GM06990 (cell line): ENCODE data around the gene RRP15.

Experiments used
- DNase-seq: peaks from one replicate; pipeline ENCODE4 v3.0.0-alpha.2; 2011; ENCODE audit not compliant: insufficient read length; ENCODE audit errors: extremely low read depth
- H3K27me3 ChIP-seq: replicated peaks from 2 replicates; pipeline ENCODE4 v1.6.0; 2011; ENCODE audit warnings: low read length; ENCODE audit not compliant: control insufficient read depth, insufficient read depth
- H3K36me3 ChIP-seq: 2 replicates; pipeline ENCODE4 v1.5.1; 2011; ENCODE audit warnings: low read length; ENCODE audit not compliant: control insufficient read depth, insufficient read depth
- H3K4me3 ChIP-seq: replicated peaks from 2 replicates; pipeline ENCODE4 v1.5.1; 2011; ENCODE audit warnings: low read depth, mild to moderate bottlenecking, control low read depth, low read length
- TF ChIP-seq, protein P1 (sequence below): IDR thresholded peaks from 2 replicates; pipeline ENCODE4 v1.5.1; 2011; ENCODE audit warnings: low read length, control low read depth, mild to moderate bottlenecking, inconsistent platforms; ENCODE audit not compliant: insufficient read depth, poor library complexity, severe bottlenecking

The RRP15 gene

DNA sequence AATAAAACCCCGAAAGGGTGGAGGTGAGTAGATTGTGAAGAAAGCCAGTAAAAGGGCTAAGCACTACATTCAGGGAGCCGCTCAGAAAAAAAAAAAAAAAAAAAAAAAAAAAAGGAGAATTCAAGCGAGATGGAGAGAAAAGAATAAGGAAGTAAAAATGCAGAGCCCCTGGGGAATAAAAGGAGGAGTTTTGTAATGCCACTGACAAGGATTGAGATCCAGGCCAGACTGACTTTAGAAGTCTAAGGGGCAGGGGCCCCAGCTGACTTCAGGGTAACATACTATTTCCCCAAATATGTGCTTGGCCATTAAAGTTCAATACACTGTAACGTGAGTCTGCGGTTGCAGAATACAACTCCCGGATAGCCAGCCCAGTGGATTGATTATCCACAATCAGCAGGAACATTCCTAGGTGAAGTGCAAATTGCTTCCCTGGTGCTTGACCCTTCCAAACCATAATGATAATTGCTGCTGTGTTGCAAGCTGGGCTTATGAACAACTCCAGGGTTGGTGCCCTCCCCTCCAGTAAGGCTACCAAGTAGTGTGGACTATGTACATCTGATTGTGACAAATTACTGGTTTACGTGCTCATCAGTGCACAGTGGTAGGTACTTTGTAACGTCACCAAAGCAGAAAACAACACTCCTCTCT is 30.7 kb upstream of the RRP15 start:
- H3K27me3 ChIP-seq, result no peaks in the 10 kb centered on the region; the same call in 1 of the 2 replicates
- no peak overlapping the region for H3K4me3 ChIP-seq
- DNase-seq, result no peak
- H3K36me3 ChIP-seq, result no peaks in the 10 kb centered on the region
- TF ChIP-seq, protein P1, sequence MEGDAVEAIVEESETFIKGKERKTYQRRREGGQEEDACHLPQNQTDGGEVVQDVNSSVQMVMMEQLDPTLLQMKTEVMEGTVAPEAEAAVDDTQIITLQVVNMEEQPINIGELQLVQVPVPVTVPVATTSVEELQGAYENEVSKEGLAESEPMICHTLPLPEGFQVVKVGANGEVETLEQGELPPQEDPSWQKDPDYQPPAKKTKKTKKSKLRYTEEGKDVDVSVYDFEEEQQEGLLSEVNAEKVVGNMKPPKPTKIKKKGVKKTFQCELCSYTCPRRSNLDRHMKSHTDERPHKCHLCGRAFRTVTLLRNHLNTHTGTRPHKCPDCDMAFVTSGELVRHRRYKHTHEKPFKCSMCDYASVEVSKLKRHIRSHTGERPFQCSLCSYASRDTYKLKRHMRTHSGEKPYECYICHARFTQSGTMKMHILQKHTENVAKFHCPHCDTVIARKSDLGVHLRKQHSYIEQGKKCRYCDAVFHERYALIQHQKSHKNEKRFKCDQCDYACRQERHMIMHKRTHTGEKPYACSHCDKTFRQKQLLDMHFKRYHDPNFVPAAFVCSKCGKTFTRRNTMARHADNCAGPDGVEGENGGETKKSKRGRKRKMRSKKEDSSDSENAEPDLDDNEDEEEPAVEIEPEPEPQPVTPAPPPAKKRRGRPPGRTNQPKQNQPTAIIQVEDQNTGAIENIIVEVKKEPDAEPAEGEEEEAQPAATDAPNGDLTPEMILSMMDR, result no peak

DNA sequence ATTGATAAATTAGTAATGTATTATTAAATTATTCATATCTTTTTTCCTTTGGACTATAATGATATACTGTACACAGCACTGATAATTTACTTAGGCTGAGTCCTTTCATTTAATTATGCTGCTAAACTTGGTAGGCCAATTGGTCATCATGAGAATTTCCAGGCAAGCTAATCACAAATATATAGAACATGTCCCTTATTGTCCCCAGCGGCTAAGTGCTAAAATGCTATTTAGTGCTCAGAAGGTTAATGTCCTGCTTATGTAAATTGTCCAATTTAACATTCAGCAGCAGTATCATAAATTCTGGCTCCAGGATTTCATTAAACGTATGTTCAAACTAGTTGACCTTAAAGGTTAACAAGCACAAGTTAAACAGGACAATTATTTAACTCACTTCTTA is 30.0 kb upstream of the RRP15 start:
- Histone ChIP-seq H3K4me3 (no peak overlapping the region), H3K27me3 (no peaks in the 10 kb centered on the region; the same call in 1 of the 2 replicates), H3K36me3 (no peaks in the 10 kb centered on the region)
- no peak for DNase-seq
- TF ChIP-seq, protein P1, result no peak

DNA sequence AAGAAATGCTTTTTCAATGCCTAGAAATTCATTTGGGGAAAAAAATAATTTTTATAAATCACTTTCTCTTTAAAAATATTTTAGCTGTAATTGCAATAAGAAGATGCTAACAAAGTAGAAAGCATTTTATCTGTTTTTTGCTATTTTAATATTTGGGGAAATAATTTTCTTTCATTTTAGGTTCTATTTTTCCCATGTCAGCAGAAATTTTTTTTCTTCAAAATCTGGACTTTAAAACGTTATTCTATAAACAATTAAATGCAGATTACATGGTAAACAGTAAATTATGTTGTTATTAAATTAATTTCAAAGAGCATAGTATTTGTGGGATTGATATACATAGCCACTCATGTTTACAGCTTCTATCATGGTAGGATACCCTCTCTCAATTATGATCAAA is 27.7 kb upstream of the RRP15 start:
- Histone ChIP-seq H3K36me3 (no peaks in the 10 kb centered on the region), H3K4me3 (no peak overlapping the region), H3K27me3 (no peaks in the 10 kb centered on the region; the same call in 1 of the 2 replicates)
- DNase-seq, result no peak
- TF ChIP-seq, protein P1, result no peak

DNA sequence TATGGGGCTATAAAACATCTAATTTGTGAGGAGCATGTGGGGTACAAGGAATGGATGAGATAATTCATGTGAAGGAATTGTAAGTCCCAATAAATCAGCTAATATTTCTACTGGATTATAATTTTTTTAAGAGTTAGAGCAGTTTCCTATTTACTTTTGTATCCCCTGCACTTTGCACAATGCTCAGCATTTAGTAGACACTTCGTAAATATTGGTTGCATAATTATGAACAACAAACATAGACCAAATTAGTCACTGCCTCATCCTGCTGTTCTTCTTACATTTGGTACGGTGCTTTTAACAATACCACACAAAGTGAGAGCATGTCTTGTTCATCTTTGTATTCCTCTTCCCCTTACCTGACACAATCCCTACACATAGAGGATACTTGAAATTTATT is 27.1 kb upstream of the RRP15 start:
- no peak for DNase-seq
- H3K4me3 ChIP-seq, result no peak overlapping the region
- no peaks in the 10 kb centered on the region; the same call in 1 of the 2 replicates for H3K27me3 ChIP-seq
- TF ChIP-seq, protein P1, result no peak
- no peaks in the 10 kb centered on the region for H3K36me3 ChIP-seq

DNA sequence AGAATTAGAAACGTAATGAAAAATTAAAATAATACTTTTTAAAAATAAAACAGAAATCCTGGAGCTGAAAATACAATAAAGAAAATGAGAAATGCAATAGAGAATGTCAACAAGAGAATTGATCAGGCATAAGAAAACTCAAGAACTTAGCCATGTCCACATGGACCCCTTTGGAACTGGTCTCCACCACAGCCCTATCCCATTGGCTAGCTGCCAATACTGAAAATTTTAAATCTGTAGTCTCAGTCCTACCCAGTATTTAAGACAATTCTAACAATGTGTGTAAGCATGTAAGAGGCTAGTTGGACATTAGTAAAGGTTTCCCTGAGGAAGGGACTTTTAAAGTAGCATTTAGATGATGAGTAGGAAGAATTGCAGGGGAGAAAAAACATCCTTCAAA is 25.8 kb upstream of the RRP15 start:
- DNase-seq, result no peak
- Histone ChIP-seq H3K36me3 (no peaks in the 10 kb centered on the region), H3K4me3 (no peak overlapping the region), H3K27me3 (no peaks in the 10 kb centered on the region; the same call in 1 of the 2 replicates)
- TF ChIP-seq, protein P1, result no peak

DNA sequence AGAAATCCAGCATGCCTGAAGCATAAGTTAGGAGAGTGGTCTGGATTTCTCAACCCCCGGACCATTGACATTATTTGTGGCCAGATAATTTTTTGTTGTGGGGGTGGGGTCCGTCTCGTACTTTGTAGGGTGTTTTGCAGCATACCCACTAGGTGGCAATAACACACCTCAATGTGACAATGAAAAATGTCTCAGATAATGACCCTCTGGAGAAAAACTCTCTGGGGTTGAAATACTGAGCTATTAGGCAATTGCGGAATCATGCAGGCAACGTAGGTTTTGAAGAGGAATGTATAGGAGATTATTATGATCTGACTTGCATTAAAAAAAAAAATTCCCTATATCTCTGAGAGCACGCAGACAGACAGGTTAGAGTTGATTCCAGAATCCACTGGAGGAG is 25.3 kb upstream of the RRP15 start:
- no peak overlapping the region for H3K4me3 ChIP-seq
- no peaks in the 10 kb centered on the region for H3K36me3 ChIP-seq
- TF ChIP-seq, protein P1, result peak; percentile 61
- no peak for DNase-seq
- H3K27me3 ChIP-seq, result no peaks in the 10 kb centered on the region; the same call in 1 of the 2 replicates
